Stomach (tissue), 9 donors: ENCODE measurements around the gene SH3RF2. TPM values are rescaled to one million over a fixed set of nuclear protein-coding genes. Genes with fewer than 3 reads are reported as not detected.
"Not testable (repeated sequence)": the region's sequence is repeated elsewhere in the genome, so short reads cannot be mapped to it uniquely, and the experiment has no call there.

Experiments used
- DNase-seq, 2 donors: peaks; one replicate each; pipeline versions ENCODE4 v3.0.0 to v3.0.0-alpha.2; 2013 to 2019
- H3K27ac ChIP-seq, 5 donors: fragments of 200-600 bp in 4 of 5; sonication (generic) in 4 of 5; one replicate each; pipeline ENCODE4 v1.5.1; 2013 to 2019; ENCODE audit warnings: mild to moderate bottlenecking in 1 of 5, moderate library complexity in 1 of 5
- H3K27me3 ChIP-seq, 3 donors: fragments of 200-600 bp; sonication (generic); one replicate each; pipeline ENCODE4 v1.5.1; 2017 to 2019; ENCODE audit warnings: mixed run types in 1 of 3
- H3K36me3 ChIP-seq, 4 donors: fragments of 200-600 bp; sonication (generic); 1 replicate in 3 of 4; 2 replicates in 1 of 4; pipeline ENCODE4 v1.5.1; 2016 to 2019
- H3K4me1 ChIP-seq, 4 donors: fragments of 200-600 bp; sonication (generic); one replicate each; pipeline ENCODE4 v1.5.1; 2016 to 2019
- H3K4me3 ChIP-seq, 4 donors: fragments of 200-600 bp; sonication (generic) in 3 of 4; one replicate each; pipeline ENCODE4 v1.5.1; 2016 to 2019; ENCODE audit warnings: mild to moderate bottlenecking in 1 of 4
- H3K9me3 ChIP-seq, 4 donors: fragments of 200-600 bp; sonication (generic); one replicate each; pipeline ENCODE4 v1.5.1; 2016 to 2019
- CTCF ChIP-seq, 7 experiments: fragments of 450-650 bp in 4 of 7; fragments of 200-600 bp in 3 of 7; sonication (generic) in 3 of 7; IDR thresholded peaks; one replicate each; pipeline ENCODE4 v1.5.1; 2016 to 2019; ENCODE audit warnings: antibody characterized with exemption in 7 of 7, control low read depth in 2 of 7, mild to moderate bottlenecking in 1 of 7
- EP300 ChIP-seq: sonication (generic); formaldehyde crosslinking; IDR thresholded peaks from one replicate; pipeline ENCODE4 v1.6.1; 2017; ENCODE audit warnings: antibody characterized with exemption
- POLR2A ChIP-seq, 4 donors: fragments of 450-650 bp; IDR thresholded peaks; one replicate each; pipeline ENCODE4 v1.6.1; 2016; ENCODE audit warnings: antibody characterized with exemption in 4 of 4, control low read depth in 2 of 4, mild to moderate bottlenecking in 1 of 4, moderate library complexity in 1 of 4
- POLR2AphosphoS5 ChIP-seq, 3 donors: sonication (generic); formaldehyde crosslinking; IDR thresholded peaks; one replicate each; pipeline ENCODE4 v1.6.1; 2016; ENCODE audit warnings: antibody characterized with exemption in 3 of 3
- WGBS, 5 donors: extraction: QIAGEN DNeasy Blood & Tissue Kit in 3 of 5; methylation state at CpG; one replicate each; pipeline versions ENCODE4 v1.1.5 to v1.1.7; 2013 to 2018; 5-methylcytosine and 5-hydroxymethylcytosine counted together
- intact Hi-C: fragments of 100-400 bp; cut with DNase I; formaldehyde crosslinking; loops from one replicate; pipeline ENCODE4 v1.15.1; 2023; ENCODE audit warnings: low total_unique reads
- polyA plus RNA-seq, 3 donors: library from polyadenylated mRNA; stranded (reverse); fragments of 200-250 nt; gene quantifications; one replicate each; pipeline ENCODE4 v1.2.3, GENCODE V29; 2013
- total RNA-seq, 5 donors: library from RNA; depleted of rRNA; stranded (reverse); fragments of >200 nt; gene quantifications; one replicate each; pipeline versions ENCODE4 v1.1.0 to v1.2.3, GENCODE V29; 2014 to 2016
- donor health status: healthy with polysubstance abuse.
- donor health status: Bipolar disorder and iron deficiency.
- donor health status: healthy.

SH3RF2 gene
- total and polyA plus RNA-seq, 8 donors, result 20.8 to 62.0 (median 40.7) TPM

- H3K27me3 ChIP-seq, result no peaks in the 10 kb centered on the region
- H3K36me3 ChIP-seq, result peaks cover 0 to 8% (median 0%) of the 10 kb centered on the region in 4 donors
- peaks cover 0 to 8% (median 5%) of the 10 kb centered on the region in 4 donors for H3K9me3 ChIP-seq
- H3K27ac ChIP-seq, result no peak overlapping the region
- intact Hi-C loops, result no loop called here
- H3K4me3 ChIP-seq, result no peak overlapping the region
- 87 to 98% (median 94%) methylated on average over 2 of the region's 2 CpGs for WGBS, 5 donors
- H3K4me1 ChIP-seq, result peaks cover 0 to 7% (median 0%) of the 10 kb centered on the region in 4 donors
- no peak for TF ChIP-seq POLR2A (IDR thresholded peaks at IDR 0.05)
- TF ChIP-seq CTCF (IDR thresholded peaks at IDR 0.05), result no peak
- no peak for TF ChIP-seq POLR2AphosphoS5 (IDR thresholded peaks at IDR 0.05)
- no peak for TF ChIP-seq EP300
- no peak for DNase-seq
Observed at GRCh38 chr5:145989428-145989827, 53.0 kb downstream of the SH3RF2 start.

GRCh38 chr5:145990170-145990569, 53.8 kb downstream of the SH3RF2 start:
- no peak for TF ChIP-seq POLR2A (IDR thresholded peaks at IDR 0.05)
- TF ChIP-seq POLR2AphosphoS5 (IDR thresholded peaks at IDR 0.05), result no peak
- no peak for TF ChIP-seq EP300
- no peak for TF ChIP-seq CTCF (IDR thresholded peaks at IDR 0.05)
- no peak for DNase-seq
- Histone ChIP-seq H3K27me3 (no peaks in the 10 kb centered on the region), H3K36me3 (peaks cover 0 to 8% (median 0%) of the 10 kb centered on the region in 4 donors), H3K4me3 (no peak overlapping the region), H3K9me3 (peaks cover 0 to 8% (median 5%) of the 10 kb centered on the region in 4 donors), H3K27ac (no peak overlapping the region), H3K4me1 (peaks cover 0 to 5% (median 0%) of the 10 kb centered on the region in 4 donors)
- intact Hi-C loops, result no loop called here
- WGBS, 5 donors, result 74 to 92% (median 84%) methylated on average over 2 of the region's 2 CpGs

- TF ChIP-seq POLR2A (IDR thresholded peaks at IDR 0.05), result no peak
- TF ChIP-seq POLR2AphosphoS5 (IDR thresholded peaks at IDR 0.05), result no peak
- no peak for TF ChIP-seq CTCF (IDR thresholded peaks at IDR 0.05)
- TF ChIP-seq EP300, result no peak
- peaks cover 0 to 8% (median 5%) of the 10 kb centered on the region in 4 donors for H3K9me3 ChIP-seq
- H3K4me1 ChIP-seq, result peaks cover 0 to 4% (median 0%) of the 10 kb centered on the region in 4 donors
- WGBS, 5 donors, result 45 to 63% (median 50%) methylated on average over 3 of the region's 3 CpGs
- peak in 1 of 2 donors; percentile 5 for DNase-seq
- H3K27me3 ChIP-seq, result no peaks in the 10 kb centered on the region
- H3K36me3 ChIP-seq, result peaks cover 0 to 8% (median 0%) of the 10 kb centered on the region in 4 donors
- peak overlapping the region in 1 of 5 donors; percentile 33 for H3K27ac ChIP-seq
- H3K4me3 ChIP-seq, result no peak overlapping the region
- intact Hi-C loops, result no loop called here
Observed at GRCh38 chr5:145991044-145991575, 54.7 kb downstream of the SH3RF2 start.

- 94 to 98% (median 97%) methylated on average over 4 of the region's 4 CpGs for WGBS, 5 donors
Observed at GRCh38 chr5:145993538-145993937, 57.2 kb downstream of the SH3RF2 start.

GRCh38 chr5:145996135-145996534, 59.8 kb downstream of the SH3RF2 start:
- Histone ChIP-seq H3K36me3 (peaks cover 0 to 14% (median 0%) of the 10 kb centered on the region in 4 donors), H3K27me3 (no peaks in the 10 kb centered on the region), H3K4me3 (no peak overlapping the region), H3K9me3 (peaks cover 0 to 8% (median 5%) of the 10 kb centered on the region in 4 donors), H3K27ac (no peak overlapping the region), H3K4me1 (no peaks in the 10 kb centered on the region)
- TF ChIP-seq CTCF (IDR thresholded peaks at IDR 0.05) (no peak), POLR2AphosphoS5 (IDR thresholded peaks at IDR 0.05) (no peak), POLR2A (IDR thresholded peaks at IDR 0.05) (no peak), EP300 (no peak)
- WGBS, 5 donors, result 42 to 61% (median 55%) methylated on average over 6 of the region's 6 CpGs
- intact Hi-C loops, result no loop called here
- no peak for DNase-seq

More at GRCh38 chr5:145993538-145993937, 57.2 kb downstream of the SH3RF2 start:
- H3K9me3 ChIP-seq, DNase-seq, H3K4me1 ChIP-seq, H3K27me3 ChIP-seq, H3K4me3 ChIP-seq, H3K36me3 ChIP-seq, H3K27ac ChIP-seq, intact Hi-C loops: not testable (repeated sequence)
